Measurements from ENCODE around the gene LPCAT1. TPM values are rescaled to one million over a fixed set of nuclear protein-coding genes. Genes with fewer than 3 reads are reported as not detected.

LPCAT1 gene
- total RNA-seq, 2 donors from 2014 or later = 78.5 to 124 TPM

DNA sequence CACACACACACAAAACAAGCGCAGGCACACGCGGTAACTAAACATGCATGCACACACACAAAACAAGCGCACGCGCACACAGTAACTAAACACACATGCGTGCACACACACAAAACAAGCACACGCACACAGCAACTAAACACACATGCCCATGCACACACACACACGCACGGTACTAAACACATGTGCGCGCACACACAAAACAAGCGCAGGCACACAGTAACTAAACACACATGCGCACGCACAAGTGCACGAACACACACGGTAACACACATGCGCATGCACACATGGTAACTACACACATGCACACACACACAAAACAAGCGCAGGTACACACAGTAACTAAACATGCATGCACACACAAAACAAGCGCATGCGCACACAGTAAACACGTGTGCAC, 58.6 kb downstream of the LPCAT1 start:
- TF ChIP-seq CTCF (conservative IDR thresholded peaks at IDR 0.05) = no peak
- Mint-ChIP-seq H3K4me3 (no peak overlapping the region), H3K27ac (no peak overlapping the region), H3K4me1 (peaks cover 3% of the 10 kb centered on the region), H3K9me3 (peaks cover 8% of the 10 kb centered on the region), H3K27me3 (ENCODE audit: insufficient read depth) (no peaks in the 10 kb centered on the region), H3K36me3 (ENCODE audit: low read depth) (peaks cover 73% of the 10 kb centered on the region)
- no peak overlapping the region for H3K27ac ChIP-seq (ENCODE audit: low read depth, low read length)
- no peak overlapping the region for H3K4me3 ChIP-seq (ENCODE audit: low read length)
- DNase-seq = peak; percentile 20
- WGBS, 2 experiments (ENCODE audit: insufficient coverage in 1 of 2, insufficient read length in 1 of 2) = 97 to 100% methylated on average over 13 to 22 of the region's 22 CpGs
- H3K9ac ChIP-seq (ENCODE audit: extremely low read depth, low read length, poor library complexity, severe bottlenecking) = no peak overlapping the region
- no peaks in the 10 kb centered on the region for H3K27me3 ChIP-seq (ENCODE audit: control insufficient read depth, insufficient read depth, low read length, poor library complexity, severe bottlenecking)
- peaks cover 12% of the 10 kb centered on the region for H3K9me3 ChIP-seq (ENCODE audit: control insufficient read depth, low read length)
- H3K36me3 ChIP-seq (ENCODE audit: control insufficient read depth, insufficient read depth, low read length) = peaks cover 47% of the 10 kb centered on the region
- no peaks in the 10 kb centered on the region for H3K4me1 ChIP-seq (ENCODE audit: control insufficient read depth, insufficient read depth, low read length)

- Histone ChIP-seq H3K27me3 (ENCODE audit: control insufficient read depth, insufficient read depth, low read length, poor library complexity, severe bottlenecking) (no peaks in the 10 kb centered on the region), H3K4me3 (ENCODE audit: low read length) (no peak overlapping the region), H3K36me3 (ENCODE audit: control insufficient read depth, insufficient read depth, low read length) (peaks cover 47% of the 10 kb centered on the region), H3K4me1 (ENCODE audit: control insufficient read depth, insufficient read depth, low read length) (no peaks in the 10 kb centered on the region), H3K27ac (ENCODE audit: low read depth, low read length) (no peak overlapping the region), H3K9ac (ENCODE audit: extremely low read depth, low read length, poor library complexity, severe bottlenecking) (no peak overlapping the region), H3K9me3 (ENCODE audit: control insufficient read depth, low read length) (peaks cover 12% of the 10 kb centered on the region)
- Mint-ChIP-seq H3K27me3 (ENCODE audit: insufficient read depth) (no peaks in the 10 kb centered on the region), H3K4me3 (no peak overlapping the region), H3K4me1 (peaks cover 3% of the 10 kb centered on the region), H3K27ac (no peak overlapping the region), H3K9me3 (peaks cover 8% of the 10 kb centered on the region), H3K36me3 (ENCODE audit: low read depth) (peaks cover 75% of the 10 kb centered on the region)
- no peak for TF ChIP-seq CTCF (conservative IDR thresholded peaks at IDR 0.05)
- no peak for DNase-seq
- WGBS, 2 experiments (ENCODE audit: insufficient coverage in 1 of 2, insufficient read length in 1 of 2) = 88 to 93% methylated on average over 6 to 18 of the region's 18 CpGs
Observed at GRCh38 chr5:1464511-1464910, 59.2 kb downstream of the LPCAT1 start.

- Histone ChIP-seq H3K9ac (ENCODE audit: extremely low read depth, low read length, poor library complexity, severe bottlenecking) (no peak overlapping the region), H3K36me3 (ENCODE audit: control insufficient read depth, insufficient read depth, low read length) (peaks cover 47% of the 10 kb centered on the region), H3K4me3 (ENCODE audit: low read length) (no peak overlapping the region), H3K9me3 (ENCODE audit: control insufficient read depth, low read length) (peaks cover 16% of the 10 kb centered on the region), H3K27ac (ENCODE audit: low read depth, low read length) (no peak overlapping the region), H3K27me3 (ENCODE audit: control insufficient read depth, insufficient read depth, low read length, poor library complexity, severe bottlenecking) (no peaks in the 10 kb centered on the region), H3K4me1 (ENCODE audit: control insufficient read depth, insufficient read depth, low read length) (no peaks in the 10 kb centered on the region)
- WGBS, 2 experiments (ENCODE audit: insufficient coverage in 1 of 2, insufficient read length in 1 of 2) = 93 to 96% methylated on average over 12 to 14 of the region's 14 CpGs
- Mint-ChIP-seq H3K9me3 (peaks cover 8% of the 10 kb centered on the region), H3K4me3 (no peak overlapping the region), H3K36me3 (ENCODE audit: low read depth) (peaks cover 75% of the 10 kb centered on the region), H3K27me3 (ENCODE audit: insufficient read depth) (no peaks in the 10 kb centered on the region), H3K27ac (no peak overlapping the region), H3K4me1 (peaks cover 3% of the 10 kb centered on the region)
- TF ChIP-seq CTCF (conservative IDR thresholded peaks at IDR 0.05) = no peak
- peak; percentile 28 for DNase-seq
Observed at GRCh38 chr5:1464096-1464446, 59.7 kb downstream of the LPCAT1 start.

Measured in endodermal cell (in vitro differentiated cells).